GM12874 (cell line): ENCODE data around the gene SFN.

Source experiments
- TF ChIP-seq, protein P1 (sequence below): IDR thresholded peaks from 2 replicates; pipeline ENCODE4 v1.5.1; 2011; ENCODE audit warnings: low read depth, mild to moderate bottlenecking, control low read depth, low read length, moderate library complexity; ENCODE audit not compliant: insufficient read depth

Gene SFN

GRCh38 chr1:26882696-26883463 lies 19.9 kb downstream of the SFN start:
- TF ChIP-seq, protein P1, sequence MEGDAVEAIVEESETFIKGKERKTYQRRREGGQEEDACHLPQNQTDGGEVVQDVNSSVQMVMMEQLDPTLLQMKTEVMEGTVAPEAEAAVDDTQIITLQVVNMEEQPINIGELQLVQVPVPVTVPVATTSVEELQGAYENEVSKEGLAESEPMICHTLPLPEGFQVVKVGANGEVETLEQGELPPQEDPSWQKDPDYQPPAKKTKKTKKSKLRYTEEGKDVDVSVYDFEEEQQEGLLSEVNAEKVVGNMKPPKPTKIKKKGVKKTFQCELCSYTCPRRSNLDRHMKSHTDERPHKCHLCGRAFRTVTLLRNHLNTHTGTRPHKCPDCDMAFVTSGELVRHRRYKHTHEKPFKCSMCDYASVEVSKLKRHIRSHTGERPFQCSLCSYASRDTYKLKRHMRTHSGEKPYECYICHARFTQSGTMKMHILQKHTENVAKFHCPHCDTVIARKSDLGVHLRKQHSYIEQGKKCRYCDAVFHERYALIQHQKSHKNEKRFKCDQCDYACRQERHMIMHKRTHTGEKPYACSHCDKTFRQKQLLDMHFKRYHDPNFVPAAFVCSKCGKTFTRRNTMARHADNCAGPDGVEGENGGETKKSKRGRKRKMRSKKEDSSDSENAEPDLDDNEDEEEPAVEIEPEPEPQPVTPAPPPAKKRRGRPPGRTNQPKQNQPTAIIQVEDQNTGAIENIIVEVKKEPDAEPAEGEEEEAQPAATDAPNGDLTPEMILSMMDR = no peak

GRCh38 chr1:26887125-26887524 lies 24.2 kb downstream of the SFN start:
- TF ChIP-seq, protein P1 = no peak; the same call in 1 of the 2 replicates

- TF ChIP-seq, protein P1 = no peak
Measured at GRCh38 chr1:26888231-26888630, 25.3 kb downstream of the SFN start.

DNA sequence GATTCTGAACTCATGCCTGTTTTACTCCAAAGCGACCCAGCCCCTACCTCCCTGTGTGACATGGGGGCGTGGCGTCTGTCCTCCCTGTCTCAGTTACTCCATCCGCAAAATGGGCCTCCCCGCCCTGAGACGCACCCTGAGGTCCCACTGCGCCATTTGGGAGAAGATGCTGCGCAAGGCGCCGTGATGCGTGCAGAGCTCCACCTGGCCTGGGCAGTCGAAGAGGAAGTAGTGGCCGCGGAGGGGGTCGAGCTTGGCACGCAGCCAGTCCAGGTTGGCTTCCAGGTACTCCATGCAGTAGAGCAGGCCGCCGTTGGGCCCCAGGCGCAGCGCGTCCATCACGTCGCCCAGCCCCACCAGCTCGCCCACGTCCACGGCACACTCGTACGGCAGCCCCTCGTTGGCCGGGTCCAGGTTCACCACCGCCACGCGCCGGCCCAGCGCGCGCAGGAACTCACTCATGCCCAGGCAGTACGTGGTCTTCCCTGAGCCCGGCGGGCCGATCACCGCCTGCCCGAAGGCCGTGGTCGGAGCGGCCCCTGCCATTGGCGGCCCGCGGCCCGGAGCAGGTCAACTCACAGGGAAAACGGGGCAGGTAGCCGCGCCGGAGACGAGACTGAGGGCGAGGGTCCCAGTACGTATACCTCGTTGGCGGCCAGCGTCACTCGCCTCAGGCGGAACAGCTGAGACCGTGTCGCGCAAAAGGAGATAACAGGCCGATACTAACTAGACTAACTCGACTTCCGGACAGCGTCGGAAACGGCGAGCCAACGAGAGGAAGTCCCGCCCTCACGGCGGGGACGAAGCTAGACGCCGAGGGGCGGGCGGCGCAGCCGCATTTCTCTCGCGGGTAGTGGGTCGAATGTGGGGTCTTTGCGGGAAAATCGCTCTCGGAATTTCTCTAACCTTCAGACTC lies 26.9 kb downstream of the SFN start, which contains the start of gene GPN2:
TSS of gene GPN2 (minus strand) at position 733 of the 916 bp plus-strand sequence. CDS start at position 546, 187 bp downstream.
- TF ChIP-seq, protein P1 = no peak

GRCh38 chr1:26890467-26890796 lies 27.5 kb downstream of the SFN start:
- TF ChIP-seq, protein P1 = no peak

- TF ChIP-seq, protein P1 = no peak
Measured at GRCh38 chr1:26894263-26894662, 31.3 kb downstream of the SFN start.

- TF ChIP-seq, protein P1 = no peak
Measured at GRCh38 chr1:26897351-26897750, 34.4 kb downstream of the SFN start.
